22Rv1 (cell line): Measurements from ENCODE around the gene UBE2O.

ENCODE experiments used
- ZFX ChIP-seq: fragments of 450-650 bp; IDR thresholded peaks from 2 replicates; pipeline ENCODE4 v1.6.1; 2017; ENCODE audit warnings: antibody characterized with exemption, borderline replicate concordance
- TF ChIP-seq, protein P1 (sequence below): fragments of 450-650 bp; IDR thresholded peaks from 2 replicates; pipeline ENCODE4 v1.5.1; 2017; ENCODE audit warnings: mild to moderate bottlenecking

DNA sequence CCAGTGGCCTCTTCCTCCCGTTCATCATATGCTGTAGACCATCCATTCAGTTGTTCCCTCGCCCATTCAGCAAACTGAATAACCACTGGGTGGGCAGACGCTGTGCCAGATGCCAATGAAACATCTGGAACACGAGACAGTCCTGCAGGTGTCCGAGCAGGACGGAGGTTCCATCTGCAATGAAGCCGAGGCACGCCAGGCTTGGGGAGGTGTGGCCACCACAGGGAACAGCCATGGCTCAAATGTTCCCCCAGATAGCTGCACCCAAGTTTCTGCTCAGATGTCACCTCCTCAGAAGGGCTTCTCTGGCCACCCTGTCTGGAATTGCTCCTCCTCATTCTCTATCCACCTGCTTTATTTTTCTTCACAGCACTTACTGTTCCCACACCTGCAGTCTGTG is 30.5 kb downstream of the UBE2O start:
- TF ChIP-seq, protein P1, sequence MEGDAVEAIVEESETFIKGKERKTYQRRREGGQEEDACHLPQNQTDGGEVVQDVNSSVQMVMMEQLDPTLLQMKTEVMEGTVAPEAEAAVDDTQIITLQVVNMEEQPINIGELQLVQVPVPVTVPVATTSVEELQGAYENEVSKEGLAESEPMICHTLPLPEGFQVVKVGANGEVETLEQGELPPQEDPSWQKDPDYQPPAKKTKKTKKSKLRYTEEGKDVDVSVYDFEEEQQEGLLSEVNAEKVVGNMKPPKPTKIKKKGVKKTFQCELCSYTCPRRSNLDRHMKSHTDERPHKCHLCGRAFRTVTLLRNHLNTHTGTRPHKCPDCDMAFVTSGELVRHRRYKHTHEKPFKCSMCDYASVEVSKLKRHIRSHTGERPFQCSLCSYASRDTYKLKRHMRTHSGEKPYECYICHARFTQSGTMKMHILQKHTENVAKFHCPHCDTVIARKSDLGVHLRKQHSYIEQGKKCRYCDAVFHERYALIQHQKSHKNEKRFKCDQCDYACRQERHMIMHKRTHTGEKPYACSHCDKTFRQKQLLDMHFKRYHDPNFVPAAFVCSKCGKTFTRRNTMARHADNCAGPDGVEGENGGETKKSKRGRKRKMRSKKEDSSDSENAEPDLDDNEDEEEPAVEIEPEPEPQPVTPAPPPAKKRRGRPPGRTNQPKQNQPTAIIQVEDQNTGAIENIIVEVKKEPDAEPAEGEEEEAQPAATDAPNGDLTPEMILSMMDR: no peak
- TF ChIP-seq ZFX: no peak
